Measurements from ENCODE around the gene DVL2. TPM values are rescaled to one million over a fixed set of nuclear protein-coding genes. Genes with fewer than 3 reads are reported as not detected.
A peak's percentile ranks its signal among the peaks of the same experiment; 100 is the strongest.

The DVL2 gene
- total and polyA plus RNA-seq, 2 of the 13 experiments (the other 11 are each of a cell fraction or from before 2014, with no cell fraction given), result 5.7 to 38.2 TPM

DNA sequence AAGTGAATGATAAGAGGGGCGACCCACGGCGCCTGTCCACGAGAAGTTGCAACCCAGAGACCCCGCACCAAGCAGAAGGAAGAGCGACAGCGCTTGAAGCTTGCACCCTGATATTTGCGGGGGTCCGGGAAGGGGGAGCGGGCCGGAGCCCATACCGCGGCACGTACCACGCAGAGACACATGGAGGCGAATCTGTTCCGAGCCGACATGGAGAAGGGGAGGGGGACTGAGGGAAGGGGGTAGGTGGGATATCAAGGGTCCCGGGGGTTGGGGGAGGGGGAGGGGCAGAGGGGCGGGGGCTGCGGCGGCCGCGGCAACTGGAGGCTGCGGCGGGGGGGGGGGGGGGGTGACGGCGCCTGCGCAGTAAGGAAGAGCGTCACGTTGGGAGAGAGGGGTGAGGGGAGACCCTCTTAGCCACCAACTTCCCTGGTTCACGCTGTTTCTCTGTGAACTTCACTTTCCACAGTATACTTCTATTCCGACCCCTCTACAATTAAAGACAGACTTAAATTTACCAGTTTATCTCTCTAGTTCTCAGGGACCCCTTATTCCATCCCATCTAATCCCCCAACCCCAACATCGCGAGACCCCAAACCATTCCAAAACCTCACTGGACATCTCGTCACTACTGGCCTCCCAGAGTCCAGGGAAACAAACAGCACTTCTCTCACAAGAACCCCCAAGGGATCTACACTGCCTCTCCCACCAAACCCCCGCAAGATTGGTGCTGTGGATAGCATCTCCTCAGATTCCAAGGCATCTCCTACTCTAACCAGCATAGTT lies 22.6 kb downstream of the DVL2 start (continued):
- TF ChIP-seq ZNF883 (CRISPR knock-in tag; IDR thresholded peaks at IDR 0.05; ENCODE audit: not compliant biosample characterization), result no peak
- no peak for TF ChIP-seq ZNF496 (CRISPR knock-in tag; IDR thresholded peaks at IDR 0.05; ENCODE audit: insufficient replicate concordance)
- TF ChIP-seq FOXA3 (CRISPR knock-in tag; IDR thresholded peaks at IDR 0.05), result no peak
- no peak for TF ChIP-seq NFIC (IDR thresholded peaks at IDR 0.05; ENCODE audit: low read length)
- no peak for TF ChIP-seq RFXANK (CRISPR knock-in tag; IDR thresholded peaks at IDR 0.05)
- TF ChIP-seq, protein P1, sequence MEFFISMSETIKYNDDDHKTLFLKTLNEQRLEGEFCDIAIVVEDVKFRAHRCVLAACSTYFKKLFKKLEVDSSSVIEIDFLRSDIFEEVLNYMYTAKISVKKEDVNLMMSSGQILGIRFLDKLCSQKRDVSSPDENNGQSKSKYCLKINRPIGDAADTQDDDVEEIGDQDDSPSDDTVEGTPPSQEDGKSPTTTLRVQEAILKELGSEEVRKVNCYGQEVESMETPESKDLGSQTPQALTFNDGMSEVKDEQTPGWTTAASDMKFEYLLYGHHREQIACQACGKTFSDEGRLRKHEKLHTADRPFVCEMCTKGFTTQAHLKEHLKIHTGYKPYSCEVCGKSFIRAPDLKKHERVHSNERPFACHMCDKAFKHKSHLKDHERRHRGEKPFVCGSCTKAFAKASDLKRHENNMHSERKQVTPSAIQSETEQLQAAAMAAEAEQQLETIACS (CRISPR knock-in tag; IDR thresholded peaks at IDR 0.05), result no peak
- no peak for TF ChIP-seq ISL2 (CRISPR knock-in tag; IDR thresholded peaks at IDR 0.05)
- no peak for TF ChIP-seq NFYB (CRISPR knock-in tag; IDR thresholded peaks at IDR 0.05)

DNA sequence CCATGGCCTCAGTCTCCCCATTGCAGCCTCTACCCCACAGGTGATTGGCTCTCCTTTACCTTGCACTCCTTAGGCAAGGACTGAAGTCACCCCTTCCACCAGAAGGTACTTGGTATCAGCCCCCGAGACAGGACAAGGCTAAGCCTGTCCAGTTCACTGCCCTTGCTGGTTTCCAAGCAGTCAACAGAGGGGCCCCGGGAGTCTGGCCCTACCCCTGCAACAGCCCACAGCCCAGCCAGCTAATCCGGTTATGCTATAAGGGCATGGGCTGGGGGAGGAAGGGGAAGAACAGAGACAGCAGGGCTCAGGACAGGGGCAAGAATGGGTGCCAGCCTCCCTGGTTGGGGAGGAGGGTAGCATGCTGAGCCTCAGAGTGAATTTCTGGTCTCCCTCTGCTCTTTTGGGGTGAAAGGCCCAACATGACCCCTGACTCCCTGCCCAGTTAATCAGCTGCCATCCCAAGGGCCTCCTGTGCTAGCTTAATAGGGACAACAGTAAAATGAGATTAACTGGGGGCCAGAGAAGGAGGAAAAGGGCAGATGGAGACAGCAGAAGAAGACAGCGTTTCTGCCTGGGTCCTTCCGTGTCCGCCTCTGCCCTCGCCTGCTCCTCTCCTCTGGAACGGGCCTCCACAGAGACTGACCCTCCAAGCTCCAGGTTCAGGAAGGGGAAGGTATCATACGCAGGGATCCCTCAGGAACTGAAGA lies 25.4 kb downstream of the DVL2 start:
- ChIA-PET POLR2A (no interaction called here), CTCF (ENCODE audit: low intra/inter-chr PET ratio, low total read pairs) (no interaction called here)
- DNase-seq (ENCODE audit: low spot score) (no peak), ATAC-seq (peak; percentile 19; the same call in 2 of the 3 replicates), FAIRE-seq (no peak)
- peaks cover 5% of the 10 kb centered on the region for H3K4me1 ChIP-seq (ENCODE audit: insufficient read depth, low read length)
- no peaks in the 10 kb centered on the region for H3K9me3 ChIP-seq (ENCODE audit: low read length)
- H3K27ac ChIP-seq (ENCODE audit: extremely low read length, insufficient read depth, low read length), result no peak overlapping the region
- no peak overlapping the region for H3K9ac ChIP-seq (ENCODE audit: insufficient read depth, low read depth, low read length)
- H3K79me2 ChIP-seq (ENCODE audit: insufficient read depth, low read length), result no peaks in the 10 kb centered on the region
- no peaks in the 10 kb centered on the region for H3K36me3 ChIP-seq (replicated peaks in 1 of 2; ENCODE audit: control insufficient read depth in 1 of 2, insufficient read depth in 2 of 2, low read length in 2 of 2)
- no peak overlapping the region for H3K4me2 ChIP-seq (ENCODE audit: low read depth, low read length)
- H3K27me3 ChIP-seq (ENCODE audit: control insufficient read depth in 1 of 2, insufficient read depth in 2 of 2, low read length in 2 of 2), result peaks cover 0 to 9% of the 10 kb centered on the region in 2 experiments; a peak in 2 of 5 replicates
- H2AFZ ChIP-seq (ENCODE audit: low read length), result no peak overlapping the region
- in situ Hi-C loops (cut with HindIII; ENCODE audit: extremely low pct_ligation_motif_present, low pct_unique_long_range_greater_than_20kb), result no loop called here
- no peaks in the 10 kb centered on the region for H4K20me1 ChIP-seq (ENCODE audit: insufficient read depth, low read length)
- intact Hi-C loops (cut with micrococcal nuclease; ENCODE audit: unreplicated experiment), result no loop called here
- 59% methylated on average over 7 of the region's 9 CpGs for WGBS (ENCODE audit: low lambda C conversion rate)
- H3K4me3 ChIP-seq (replicated peaks in 1 of 3; ENCODE audit: insufficient read depth in 1 of 3, low read depth in 2 of 3, low read length in 3 of 3), result no peak overlapping the region
- BruUV-seq (replicated peaks), result no TSS peak
- no peak for TF ChIP-seq TAF15 (IDR thresholded peaks at IDR 0.05; ENCODE audit: low read depth, low read length, poor library complexity, severe bottlenecking)
- TF ChIP-seq, protein P2, sequence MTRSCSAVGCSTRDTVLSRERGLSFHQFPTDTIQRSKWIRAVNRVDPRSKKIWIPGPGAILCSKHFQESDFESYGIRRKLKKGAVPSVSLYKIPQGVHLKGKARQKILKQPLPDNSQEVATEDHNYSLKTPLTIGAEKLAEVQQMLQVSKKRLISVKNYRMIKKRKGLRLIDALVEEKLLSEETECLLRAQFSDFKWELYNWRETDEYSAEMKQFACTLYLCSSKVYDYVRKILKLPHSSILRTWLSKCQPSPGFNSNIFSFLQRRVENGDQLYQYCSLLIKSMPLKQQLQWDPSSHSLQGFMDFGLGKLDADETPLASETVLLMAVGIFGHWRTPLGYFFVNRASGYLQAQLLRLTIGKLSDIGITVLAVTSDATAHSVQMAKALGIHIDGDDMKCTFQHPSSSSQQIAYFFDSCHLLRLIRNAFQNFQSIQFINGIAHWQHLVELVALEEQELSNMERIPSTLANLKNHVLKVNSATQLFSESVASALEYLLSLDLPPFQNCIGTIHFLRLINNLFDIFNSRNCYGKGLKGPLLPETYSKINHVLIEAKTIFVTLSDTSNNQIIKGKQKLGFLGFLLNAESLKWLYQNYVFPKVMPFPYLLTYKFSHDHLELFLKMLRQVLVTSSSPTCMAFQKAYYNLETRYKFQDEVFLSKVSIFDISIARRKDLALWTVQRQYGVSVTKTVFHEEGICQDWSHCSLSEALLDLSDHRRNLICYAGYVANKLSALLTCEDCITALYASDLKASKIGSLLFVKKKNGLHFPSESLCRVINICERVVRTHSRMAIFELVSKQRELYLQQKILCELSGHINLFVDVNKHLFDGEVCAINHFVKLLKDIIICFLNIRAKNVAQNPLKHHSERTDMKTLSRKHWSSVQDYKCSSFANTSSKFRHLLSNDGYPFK (CRISPR knock-in tag; IDR thresholded peaks at IDR 0.05; ENCODE audit: borderline replicate concordance), result no peak
- no peak for TF ChIP-seq SP2 (CRISPR knock-in tag; IDR thresholded peaks at IDR 0.05)
- TF ChIP-seq, protein P3, sequence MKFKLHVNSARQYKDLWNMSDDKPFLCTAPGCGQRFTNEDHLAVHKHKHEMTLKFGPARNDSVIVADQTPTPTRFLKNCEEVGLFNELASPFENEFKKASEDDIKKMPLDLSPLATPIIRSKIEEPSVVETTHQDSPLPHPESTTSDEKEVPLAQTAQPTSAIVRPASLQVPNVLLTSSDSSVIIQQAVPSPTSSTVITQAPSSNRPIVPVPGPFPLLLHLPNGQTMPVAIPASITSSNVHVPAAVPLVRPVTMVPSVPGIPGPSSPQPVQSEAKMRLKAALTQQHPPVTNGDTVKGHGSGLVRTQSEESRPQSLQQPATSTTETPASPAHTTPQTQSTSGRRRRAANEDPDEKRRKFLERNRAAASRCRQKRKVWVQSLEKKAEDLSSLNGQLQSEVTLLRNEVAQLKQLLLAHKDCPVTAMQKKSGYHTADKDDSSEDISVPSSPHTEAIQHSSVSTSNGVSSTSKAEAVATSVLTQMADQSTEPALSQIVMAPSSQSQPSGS (CRISPR knock-in tag; IDR thresholded peaks at IDR 0.05), result no peak
- no peak for TF ChIP-seq CBX1 (IDR thresholded peaks at IDR 0.05; ENCODE audit: low read depth)
- TF ChIP-seq ELF1 (CRISPR knock-in tag; IDR thresholded peaks at IDR 0.05), result no peak
- TF ChIP-seq RELA (CRISPR knock-in tag; IDR thresholded peaks at IDR 0.05), result no peak
- no peak for TF ChIP-seq NR2F2 (IDR thresholded peaks at IDR 0.05; ENCODE audit: borderline replicate concordance, low read depth)
- no peak for TF ChIP-seq ZNF432 (CRISPR knock-in tag; IDR thresholded peaks at IDR 0.05; ENCODE audit: borderline replicate concordance)
- no peak for TF ChIP-seq ZNF572 (CRISPR knock-in tag; IDR thresholded peaks at IDR 0.05)

All from HepG2 (cell line).